PC-3 (cell line): ENCODE results near the gene C16orf54.
"Not testable (repeated sequence)": the region's sequence is repeated elsewhere in the genome, so short reads cannot be mapped to it uniquely, and the experiment has no call there.

Experiments
- CTCF ChIP-seq: fragments of 300-600 bp; sonication (generic); conservative IDR thresholded peaks from 2 replicates; pipeline ENCODE4 v1.5.1; 2017; ENCODE audit warnings: antibody characterized with exemption, low read depth, mild to moderate bottlenecking, low read length
- EZH2 ChIP-seq: fragments of 300-600 bp; sonication (generic); IDR thresholded peaks from one replicate; pipeline ENCODE4 v1.6.1; 2017; ENCODE audit warnings: antibody characterized with exemption, mild to moderate bottlenecking, low read length; ENCODE audit not compliant: unreplicated experiment

- not testable (repeated sequence) for TF ChIP-seq CTCF, EZH2
Observed at GRCh38 chr16:29757086-29757485, 11.3 kb upstream of the C16orf54 start.
